Testis (tissue), 3 donors: ENCODE data around the gene TESK1. TPM values are rescaled to one million over a fixed set of nuclear protein-coding genes. Genes with fewer than 3 reads are reported as not detected.
"Not testable (repeated sequence)": the region's sequence is repeated elsewhere in the genome, so short reads cannot be mapped to it uniquely, and the experiment has no call there.

Experiments used
- DNase-seq: peaks from one replicate; pipeline ENCODE4 v3.0.0-alpha.2; 2019
- H3K27ac ChIP-seq, 2 donors: fragments of 200-600 bp; sonication (generic); one replicate each; pipeline ENCODE4 v1.5.1; 2019
- H3K27me3 ChIP-seq: fragments of 200-600 bp; sonication (generic); one replicate; pipeline ENCODE4 v1.5.1; 2019
- H3K36me3 ChIP-seq: fragments of 200-600 bp; sonication (generic); one replicate; pipeline ENCODE4 v1.5.1; 2017; ENCODE audit warnings: low read depth; ENCODE audit errors: missing control alignments
- H3K4me1 ChIP-seq: fragments of 200-600 bp; sonication (generic); one replicate; pipeline ENCODE4 v1.5.1; 2019
- H3K4me3 ChIP-seq, 2 donors: fragments of 200-600 bp; sonication (generic); one replicate each; pipeline ENCODE4 v1.5.1; 2017 to 2019
- H3K9me3 ChIP-seq: fragments of 200-600 bp; sonication (generic); one replicate; pipeline ENCODE4 v1.5.1; 2017
- CTCF ChIP-seq, 3 experiments: fragments of 450-650 bp in 2 of 3; fragments of 200-600 bp in 1 of 3; sonication (generic) in 1 of 3; IDR thresholded peaks; one replicate each; pipeline ENCODE4 v1.5.1; 2016 to 2019; ENCODE audit warnings: antibody characterized with exemption in 3 of 3, mild to moderate bottlenecking in 2 of 3, moderate library complexity in 1 of 3
- POLR2A ChIP-seq: fragments of 450-650 bp; IDR thresholded peaks from one replicate; pipeline ENCODE4 v1.6.1; 2017; ENCODE audit warnings: antibody characterized with exemption, mild to moderate bottlenecking, moderate library complexity
- WGBS, 2 donors: methylation state at CpG; one replicate each; pipeline ENCODE4 v1.1.5; 2018; 5-methylcytosine and 5-hydroxymethylcytosine counted together
- intact Hi-C: fragments of 100-400 bp; cut with DNase I; formaldehyde crosslinking; loops from one replicate; pipeline ENCODE4 v1.15.1; 2023; ENCODE audit warnings: low total_unique reads
- polyA plus RNA-seq: library from polyadenylated mRNA; stranded (reverse); fragments of 350-450 nt; fragmentation: Illumina TruSeq; extraction: RNeasy Lipid Tissue Mini Kit (QIAGEN cat#74804); gene quantifications from one replicate; pipeline ENCODE4 v1.2.3, GENCODE V29; 2014; ENCODE audit warnings: low read depth, low replicate concordance; ENCODE audit not compliant: insufficient read depth
- total RNA-seq, 2 donors: library from RNA; depleted of rRNA; stranded (reverse); fragments of >200 nt; gene quantifications; one replicate each; pipeline ENCODE4 v1.2.3, GENCODE V29; 2016

Gene TESK1
- total and polyA plus RNA-seq, 3 donors from 2014 or later = 89.6 to 104 (median 92.6) TPM

GRCh38 chr9:35609001-35609819, 4.1 kb downstream of the TESK1 start:
- Histone ChIP-seq H3K9me3 (no peaks in the 10 kb centered on the region), H3K4me1 (peaks cover 10% of the 10 kb centered on the region), H3K36me3 (no peaks in the 10 kb centered on the region), H3K27me3 (no peaks in the 10 kb centered on the region), H3K27ac (no peak overlapping the region), H3K4me3 (no peak overlapping the region)
- WGBS, 2 donors = 86 to 91% methylated on average over 25 to 26 of the region's 31 CpGs
- no peak for DNase-seq
- intact Hi-C loops = no loop called here
- no peak for TF ChIP-seq CTCF (IDR thresholded peaks at IDR 0.05)
- no peak for TF ChIP-seq POLR2A

- TF ChIP-seq CTCF (IDR thresholded peaks at IDR 0.05) (no peak), POLR2A (no peak)
- intact Hi-C loops = no loop called here
- H3K27me3 ChIP-seq = no peaks in the 10 kb centered on the region
- peaks cover 10% of the 10 kb centered on the region for H3K4me1 ChIP-seq
- H3K4me3 ChIP-seq = no peak overlapping the region
- no peaks in the 10 kb centered on the region for H3K36me3 ChIP-seq
- WGBS, 2 donors = 82 to 84% methylated on average over 13 of the region's 13 CpGs
- no peak overlapping the region for H3K27ac ChIP-seq
- H3K9me3 ChIP-seq = no peaks in the 10 kb centered on the region
- DNase-seq = no peak
Measured at GRCh38 chr9:35609820-35610163, 4.7 kb downstream of the TESK1 start.

GRCh38 chr9:35611230-35611797, 6.3 kb downstream of the TESK1 start:
- Histone ChIP-seq H3K4me1 (peaks cover 4% of the 10 kb centered on the region), H3K9me3 (no peaks in the 10 kb centered on the region), H3K36me3 (no peaks in the 10 kb centered on the region), H3K4me3 (no peak overlapping the region), H3K27me3 (no peaks in the 10 kb centered on the region), H3K27ac (no peak overlapping the region)
- WGBS, 2 donors = 47 to 51% methylated on average over 8 of the region's 8 CpGs
- TF ChIP-seq POLR2A (no peak), CTCF (IDR thresholded peaks at IDR 0.05) (peak; percentile 11 to 60 (median 35))
- intact Hi-C loops = no loop called here
- peak; percentile 50 for DNase-seq

- WGBS, 2 donors = 88 to 98% methylated on average over 4 of the region's 4 CpGs
Measured at GRCh38 chr9:35612066-35612465, 7.0 kb downstream of the TESK1 start.

GRCh38 chr9:35612843-35613242, 7.8 kb downstream of the TESK1 start:
- intact Hi-C loops = no loop called here
- H3K36me3 ChIP-seq = no peaks in the 10 kb centered on the region
- no peak for DNase-seq
- TF ChIP-seq POLR2A = no peak
- no peak for TF ChIP-seq CTCF (IDR thresholded peaks at IDR 0.05)
- H3K9me3 ChIP-seq = no peaks in the 10 kb centered on the region
- WGBS, 2 donors = 90 to 96% methylated on average over 2 of the region's 2 CpGs
- H3K27me3 ChIP-seq = no peaks in the 10 kb centered on the region
- no peak overlapping the region for H3K4me3 ChIP-seq
- peaks cover 8% of the 10 kb centered on the region for H3K4me1 ChIP-seq
- H3K27ac ChIP-seq = no peak overlapping the region

More at GRCh38 chr9:35612066-35612465, 7.0 kb downstream of the TESK1 start:
- H3K27me3 ChIP-seq, H3K4me1 ChIP-seq, H3K4me3 ChIP-seq, intact Hi-C loops, H3K36me3 ChIP-seq, DNase-seq, H3K9me3 ChIP-seq, H3K27ac ChIP-seq: not testable (repeated sequence)
